GM19025 (cell line): Measurements from ENCODE around the gene GPR137B.
A peak's percentile ranks its signal among the peaks of the same experiment; 100 is the strongest.
"Not testable (repeated sequence)": the region's sequence is repeated elsewhere in the genome, so short reads cannot be mapped to it uniquely, and the experiment has no call there.

Experiments
- ATAC-seq: cut with Tn5 transposase; IDR thresholded peaks from one replicate; pipeline ENCODE4 v1.9.1; 2021; ENCODE audit warnings: mild to moderate bottlenecking, low read depth, moderate library complexity; ENCODE audit not compliant: unreplicated experiment

The GPR137B gene

GRCh38 chr1:236158072-236158471 lies 15.7 kb downstream of the GPR137B start:
- not testable (repeated sequence) for ATAC-seq

DNA sequence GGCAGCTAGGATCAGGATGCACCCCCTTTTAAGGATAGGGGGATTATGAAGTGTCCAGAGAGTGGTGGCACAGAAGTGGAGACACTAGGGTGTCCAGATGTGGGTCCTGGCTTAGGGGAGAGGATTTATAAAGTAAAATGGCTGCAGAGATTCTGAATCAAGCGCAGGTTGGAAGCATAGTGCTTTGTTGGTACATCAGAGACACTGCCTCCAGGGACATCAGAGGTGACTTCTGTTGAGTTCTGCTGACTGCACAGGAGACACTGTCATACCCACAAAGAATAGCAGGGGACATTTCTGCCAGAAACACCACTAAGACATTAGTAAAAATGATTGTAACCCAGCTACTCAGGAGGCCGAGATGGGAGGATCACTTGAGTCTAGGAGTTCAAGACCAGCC lies 16.4 kb downstream of the GPR137B start:
- no peak for ATAC-seq

- ATAC-seq, result peak; percentile 44
Measured at GRCh38 chr1:236159704-236160539, 17.6 kb downstream of the GPR137B start.

GRCh38 chr1:236160540-236161127 lies 18.3 kb downstream of the GPR137B start:
- ATAC-seq, result no peak

DNA sequence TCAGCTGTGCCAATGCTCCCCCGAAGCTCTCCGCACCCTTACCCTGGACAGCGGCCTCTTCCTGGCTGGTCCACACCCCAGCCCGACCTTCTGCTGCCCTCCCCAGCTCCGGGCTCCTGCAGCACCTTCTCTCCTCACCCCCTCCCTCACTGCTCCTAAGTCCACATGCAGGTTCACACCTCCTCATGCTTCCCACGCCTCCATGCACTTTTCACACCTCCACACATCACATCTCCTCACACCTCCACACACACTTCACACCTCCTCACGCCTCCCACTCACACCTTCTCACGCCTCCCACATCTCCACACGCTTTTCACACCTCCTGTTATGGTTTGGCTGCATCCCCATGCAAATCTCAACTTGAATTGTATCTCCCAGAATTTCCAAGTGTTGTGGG lies 18.9 kb downstream of the GPR137B start:
- no peak for ATAC-seq

DNA sequence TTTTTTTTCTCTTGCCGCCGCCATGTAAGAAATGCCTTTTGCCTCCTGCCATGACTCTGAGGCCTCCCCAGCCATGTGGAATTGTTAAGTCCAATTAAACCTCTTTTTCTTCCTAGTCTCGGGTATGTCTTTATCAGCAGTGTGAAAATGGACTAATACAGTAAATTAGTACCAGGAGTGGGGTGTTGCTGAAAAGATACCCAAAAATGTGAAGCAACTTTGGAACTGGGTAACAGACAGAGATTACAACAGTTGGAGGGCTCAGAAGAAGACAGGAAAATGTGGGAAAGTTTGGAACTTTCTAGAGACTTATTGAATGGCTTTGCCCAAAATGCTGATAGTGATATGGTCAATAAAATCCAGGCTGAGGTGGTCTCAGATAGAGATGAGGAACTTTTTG lies 19.4 kb downstream of the GPR137B start:
- ATAC-seq, result not testable (repeated sequence)

DNA sequence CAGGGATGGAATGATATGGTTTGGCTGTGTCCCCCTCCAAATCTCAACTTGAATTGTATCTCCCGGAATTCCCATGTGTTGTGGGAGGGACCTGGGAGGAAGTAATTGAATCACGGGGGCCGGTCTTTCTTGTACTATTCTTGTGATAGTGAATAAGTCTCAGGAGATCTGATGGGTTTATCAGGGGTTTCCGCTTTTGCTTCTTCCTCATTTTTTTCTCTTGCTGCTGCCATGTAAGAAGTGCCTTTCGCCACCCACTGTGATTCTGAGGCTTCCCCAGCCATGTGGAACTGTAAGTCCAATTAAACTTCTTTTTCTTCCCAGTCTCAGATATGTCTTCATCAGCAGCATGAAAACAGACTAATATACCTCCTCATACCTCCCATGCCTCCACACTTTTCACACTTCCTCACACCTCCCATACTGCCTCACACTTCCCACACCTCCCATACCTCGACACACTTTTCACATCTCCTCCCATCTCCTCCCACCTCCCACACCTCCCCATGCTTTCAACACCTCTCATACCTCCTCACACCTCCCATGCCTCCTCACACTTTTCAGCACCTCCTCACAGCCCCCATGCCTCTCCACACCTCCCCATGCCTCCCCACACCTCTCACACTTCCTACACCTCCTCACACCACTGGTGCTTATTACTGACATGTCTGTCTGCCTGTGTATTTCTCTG lies 21.3 kb downstream of the GPR137B start:
- ATAC-seq, result no peak

DNA sequence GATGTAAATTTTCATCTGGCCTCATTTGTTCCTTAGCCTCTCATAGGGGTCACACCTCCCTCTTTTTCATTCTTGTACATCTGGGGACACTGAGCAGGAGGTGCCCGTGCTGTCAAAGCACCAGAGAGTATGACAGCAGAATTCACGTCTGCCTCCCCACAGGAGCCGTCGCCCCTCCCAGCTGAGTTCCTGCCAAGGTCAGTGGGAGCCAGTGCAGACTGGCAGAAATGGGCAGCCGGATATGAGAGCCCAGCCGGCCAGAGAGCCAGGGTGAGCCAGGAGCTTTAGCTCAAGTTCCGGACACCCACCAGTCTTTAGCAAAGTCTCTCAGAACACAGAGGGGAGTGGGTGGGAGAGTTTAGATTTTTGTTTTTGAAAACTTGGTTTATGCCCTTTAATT lies 21.9 kb downstream of the GPR137B start:
- ATAC-seq, result no peak

DNA sequence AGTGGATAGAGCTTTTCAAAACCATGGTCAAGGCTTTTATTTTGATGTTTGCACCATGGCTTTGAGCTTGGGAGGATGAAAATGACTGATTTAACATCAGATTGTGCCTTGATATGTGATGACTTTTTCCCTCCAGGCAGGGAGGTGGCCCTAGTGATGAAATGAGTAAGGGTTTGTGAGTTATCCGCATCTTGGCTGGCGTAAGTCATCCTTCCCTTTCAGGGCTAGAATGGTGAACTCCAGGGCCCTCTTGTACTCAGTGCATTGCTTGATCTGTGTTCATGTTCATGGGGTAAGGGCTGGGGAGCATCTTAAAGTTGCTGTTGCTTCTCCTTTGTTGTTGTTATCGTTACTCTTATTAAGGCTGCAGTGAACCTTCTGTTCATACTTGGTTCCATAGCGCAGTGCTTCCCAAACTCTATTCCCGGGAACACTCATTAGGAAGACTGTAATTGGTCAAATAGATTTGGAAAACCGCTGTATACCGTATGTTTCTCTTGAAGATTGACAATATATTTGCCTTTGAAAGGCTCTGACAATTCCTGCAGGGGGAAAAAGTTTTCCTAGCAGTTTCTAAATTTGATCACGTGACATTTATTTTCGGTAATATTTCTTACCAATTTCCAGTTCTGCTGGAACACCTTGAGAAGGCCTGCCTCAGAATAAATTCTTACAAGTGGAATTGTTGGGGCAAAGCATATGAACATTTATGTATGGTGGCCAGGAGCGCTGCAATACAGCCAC lies 23.1 kb downstream of the GPR137B start:
- no peak for ATAC-seq

GRCh38 chr1:236166041-236166440 lies 23.7 kb downstream of the GPR137B start:
- no peak for ATAC-seq

DNA sequence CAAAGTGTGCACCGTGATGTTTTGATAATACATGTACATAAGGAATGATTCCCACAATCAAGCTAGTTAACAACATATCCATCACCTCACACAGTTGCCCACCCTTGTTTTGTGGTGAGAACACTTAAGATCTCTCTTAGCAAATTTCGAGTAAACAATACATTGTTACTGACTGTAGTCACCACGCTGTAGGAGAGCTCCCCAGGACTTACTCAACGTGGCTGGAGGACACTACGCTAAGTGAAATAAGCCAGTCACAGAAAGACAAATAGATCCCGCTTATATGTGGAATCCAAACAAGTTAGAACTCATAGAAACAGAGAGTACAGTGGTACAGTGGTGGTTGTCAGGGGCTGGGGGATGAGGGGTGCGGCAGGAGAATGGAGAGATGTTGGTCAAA lies 24.8 kb downstream of the GPR137B start:
- no peak for ATAC-seq

DNA sequence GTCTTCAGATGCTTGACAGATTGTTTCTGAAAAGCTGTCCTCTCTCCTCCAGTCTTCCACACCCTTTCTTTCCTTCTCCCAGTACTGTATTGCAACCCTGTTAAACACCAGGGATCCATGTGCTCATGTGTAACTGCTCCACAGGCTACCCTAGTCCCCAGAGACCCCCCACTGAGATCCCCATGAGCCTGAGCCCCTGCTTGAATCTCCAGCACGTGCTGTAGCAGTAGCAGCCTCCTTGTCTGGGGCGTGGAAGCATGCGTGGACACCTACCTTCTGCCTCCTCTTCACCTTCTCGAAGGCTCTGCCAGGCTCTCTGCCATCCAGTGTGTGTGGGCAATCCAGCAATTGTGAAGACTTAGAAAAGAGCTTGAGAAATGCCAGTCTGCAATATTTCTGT lies 25.2 kb downstream of the GPR137B start:
- ATAC-seq, result no peak

- ATAC-seq, result no peak
Measured at GRCh38 chr1:236168716-236169429, 26.5 kb downstream of the GPR137B start.

DNA sequence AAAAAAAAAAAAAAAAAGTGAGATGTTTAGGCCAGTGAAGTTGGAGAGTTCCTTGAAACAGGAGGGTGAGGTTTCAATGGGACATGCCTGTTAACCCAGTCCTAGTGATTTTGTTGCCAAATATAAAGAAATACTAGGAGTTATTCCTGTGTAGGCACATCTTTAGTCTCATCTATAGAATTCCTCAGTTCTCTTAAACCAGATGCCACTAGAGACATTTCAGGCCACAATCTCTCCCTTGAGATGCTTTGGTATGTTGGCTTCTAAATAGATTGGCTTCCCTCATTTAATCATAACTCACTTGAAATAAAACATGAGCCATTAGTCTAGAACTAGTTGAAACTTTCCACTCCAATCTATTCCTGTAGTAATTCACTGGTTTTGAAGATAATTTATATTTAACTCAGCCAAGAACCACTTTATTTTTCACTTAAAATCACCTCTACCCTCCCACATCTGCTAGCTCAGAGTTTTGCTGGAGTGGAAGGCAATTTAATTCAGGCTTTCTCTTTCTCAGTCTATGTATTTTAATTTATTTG lies 29.8 kb downstream of the GPR137B start:
- no peak for ATAC-seq

GRCh38 chr1:236173174-236173767 lies 30.9 kb downstream of the GPR137B start:
- no peak for ATAC-seq

GRCh38 chr1:236175642-236176336 lies 33.5 kb downstream of the GPR137B start:
- ATAC-seq, result peak; percentile 77

- no peak for ATAC-seq
Measured at GRCh38 chr1:236176337-236177336, 34.3 kb downstream of the GPR137B start.

DNA sequence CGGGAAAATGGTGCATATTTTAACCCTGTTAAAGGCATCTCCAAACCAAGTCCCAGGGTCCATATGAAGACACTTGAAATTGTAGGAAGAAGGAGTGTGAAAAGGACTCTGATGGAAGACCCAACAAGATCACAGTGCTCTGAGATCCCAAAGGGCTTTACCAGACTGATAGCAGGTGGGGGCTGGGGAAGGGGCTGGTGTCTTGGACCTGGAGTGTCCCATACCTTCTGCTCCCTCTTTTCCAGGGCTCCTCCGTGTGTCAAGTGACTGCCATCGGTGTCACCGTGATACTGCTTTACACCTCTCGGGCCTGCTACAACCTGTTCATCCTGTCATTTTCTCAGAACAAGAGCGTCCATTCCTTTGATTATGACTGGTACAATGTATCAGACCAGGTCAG lies 37.3 kb downstream of the GPR137B start:
- ATAC-seq, result no peak
